T-helper 1 cell treated with Interleukin-12 subunit alpha and Interleukin-12 subunit beta and Interleukin-4 antibody, amounts not matched to agents 30 ng/mL and 1 ng/mL, for 36 hours (primary cell): ENCODE data around the gene RETREG2. TPM values are rescaled to one million over a fixed set of nuclear protein-coding genes. Genes with fewer than 3 reads are reported as not detected.

ENCODE experiments used
- intact Hi-C: fragments of 100-400 bp; cut with micrococcal nuclease; formaldehyde crosslinking; loops from one replicate; pipeline ENCODE4 v1.15.1; 2024
- total RNA-seq: library from RNA; stranded (reverse); gene quantifications from 2 replicates; pipeline ENCODE4 v1.2.3, GENCODE V29; 2022

RETREG2 gene
- total RNA-seq, 1 donor from 2014 or later: 94.7 TPM

DNA sequence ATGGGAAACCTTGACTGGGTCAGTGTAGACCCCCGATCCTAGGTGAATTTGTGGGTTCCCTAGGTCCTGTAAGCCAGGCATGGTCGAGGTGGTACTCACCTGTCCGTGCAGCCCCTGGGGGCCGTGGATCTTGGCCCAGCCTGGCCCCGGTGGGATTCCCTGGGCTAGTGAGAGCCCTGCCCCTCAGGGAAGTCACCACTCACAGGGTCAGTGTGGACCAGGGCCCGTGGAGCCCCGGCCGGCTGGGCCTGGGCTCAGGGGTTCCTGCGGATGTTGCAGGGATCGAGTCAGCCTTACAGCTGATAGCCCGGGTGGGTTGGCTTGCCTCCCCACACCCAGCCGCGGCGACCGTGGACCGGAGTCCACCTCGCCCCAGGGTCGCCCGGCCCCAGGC is 50.8 kb downstream of the RETREG2 start:
- intact Hi-C loops: loop anchor here (1.0 to 5.0 kb wide), 14 partner anchors 10 to 1012 kb away; partner anchors contain the start of genes AAMP, ARPC2, CHPF and DNAJB2

DNA sequence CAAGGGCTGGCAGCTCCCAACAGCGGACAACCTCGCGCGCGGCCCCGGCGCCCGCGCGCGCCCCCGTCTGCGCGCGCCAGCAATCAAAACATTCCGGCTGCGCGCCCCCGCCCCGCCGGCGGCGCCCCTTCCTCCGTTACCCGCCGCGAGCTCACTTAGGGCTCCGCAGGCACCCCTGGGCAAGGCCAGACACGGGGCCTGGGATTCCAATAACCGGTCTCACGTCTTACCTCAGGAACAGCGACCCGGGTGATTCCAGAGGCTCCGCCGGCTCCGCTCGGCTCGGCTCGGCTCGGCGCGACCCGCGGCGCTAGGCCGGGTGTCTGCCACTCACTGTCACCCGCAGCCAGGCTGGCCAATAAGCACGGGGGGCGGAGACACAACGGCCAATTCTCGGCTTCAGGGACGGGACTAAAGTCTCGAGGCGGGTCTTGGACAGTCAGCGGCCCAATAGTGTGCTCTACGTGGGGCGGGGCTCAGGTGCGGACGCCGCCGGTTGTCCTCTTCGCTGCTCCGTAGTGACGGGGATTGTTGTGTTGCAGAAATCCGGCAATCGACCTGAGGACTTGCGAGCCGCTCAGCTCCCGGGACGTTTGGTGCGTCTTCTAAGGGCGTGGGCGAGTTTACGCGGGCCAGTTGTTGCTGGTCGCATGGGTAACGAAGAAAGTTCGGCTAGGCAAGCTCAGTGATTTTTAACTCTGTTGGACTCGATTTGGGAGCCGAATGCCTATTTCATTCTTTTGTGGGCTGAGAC is 51.4 kb downstream of the RETREG2 start, which contains the start of the genes ANKZF1 and ATG9A:
ANKZF1 (plus strand) TSS at position 502 of the 754 bp plus-strand sequence. CDS start 452 bp downstream, outside the sequence.
ATG9A (minus strand) TSS at position 332 of the 754 bp plus-strand sequence. CDS start 1,612 bp downstream, outside the sequence.
- intact Hi-C loops: loop anchor here (1.0 to 5.0 kb wide), 14 partner anchors 10 to 1012 kb away; partner anchors contain the start of genes AAMP, ARPC2, CHPF and DNAJB2

DNA sequence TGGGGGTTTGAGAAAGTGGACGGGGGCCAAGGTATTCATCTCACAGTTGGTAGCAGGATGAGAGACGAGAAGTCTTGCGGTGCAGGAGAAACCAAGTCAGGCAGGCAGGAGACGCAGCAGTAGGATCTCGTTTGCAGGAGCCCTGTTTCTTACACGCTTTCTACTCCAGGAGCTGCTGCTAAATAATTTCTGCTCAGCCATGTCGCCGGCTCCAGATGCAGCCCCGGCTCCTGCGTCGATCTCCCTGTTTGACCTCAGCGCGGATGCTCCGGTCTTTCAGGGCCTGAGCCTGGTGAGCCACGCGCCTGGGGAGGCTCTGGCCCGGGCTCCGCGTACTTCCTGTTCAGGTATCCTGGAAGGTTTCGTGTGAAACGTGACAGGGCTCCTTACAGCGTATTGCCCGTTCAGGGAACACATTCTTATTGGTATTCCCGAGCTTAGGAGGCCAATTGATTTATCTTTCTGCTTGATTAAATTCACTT is 52.0 kb downstream of the RETREG2 start:
- intact Hi-C loops: no loop called here

DNA sequence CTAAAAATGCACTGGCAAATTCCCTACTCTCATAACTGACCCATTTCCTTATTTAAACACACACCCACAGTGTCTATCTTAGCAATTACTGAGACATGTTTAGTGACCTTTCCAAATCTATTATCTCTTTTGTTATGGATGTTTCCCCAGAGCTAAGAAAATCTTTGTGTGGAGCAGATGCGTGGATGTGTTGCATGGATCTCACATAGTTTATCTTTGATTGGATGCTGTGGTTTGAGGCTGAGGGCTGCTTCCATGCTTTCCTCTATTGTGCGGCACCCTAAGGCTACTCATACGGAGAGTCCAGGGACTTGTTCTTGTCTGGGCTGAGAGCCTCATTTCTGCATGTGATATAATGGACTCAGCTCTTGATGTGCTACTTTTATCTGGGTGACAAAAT is 56.3 kb downstream of the RETREG2 start:
- intact Hi-C loops: no loop called here

Other genes with a start within 250 kb of the RETREG2 start
- not detected in 2 replicates for gene CDK5R2, start 218.6 kb upstream of the RETREG2 start, total RNA-seq
- gene FEV, start 193.1 kb upstream of the RETREG2 start, total RNA-seq: not detected in 2 replicates
- gene CRYBA2, start 184.9 kb upstream of the RETREG2 start, total RNA-seq: not detected in 2 replicates
- not detected in 2 replicates for gene CFAP65, start 136.8 kb upstream of the RETREG2 start, total RNA-seq
- 0.17 TPM in 1 of 2 replicates, not detected in the other for gene IHH, start 117.4 kb upstream of the RETREG2 start, total RNA-seq
- 17.1 and 20.4 TPM in 2 replicates for gene NHEJ1, start 17.5 kb upstream of the RETREG2 start, total RNA-seq
- 1.8 and 2.5 TPM in 2 replicates for gene SLC23A3, start 8.2 kb upstream of the RETREG2 start, total RNA-seq
- gene CNPPD1, start 1.4 kb upstream of the RETREG2 start, total RNA-seq: 82.8 and 84.3 TPM in 2 replicates
- gene ZFAND2B, start 28.5 kb downstream of the RETREG2 start, total RNA-seq: 44.2 and 56.1 TPM in 2 replicates
- gene ABCB6, start 40.7 kb downstream of the RETREG2 start, total RNA-seq: 22.7 and 25.5 TPM in 2 replicates
- gene ATG9A, start 51.4 kb downstream of the RETREG2 start, total RNA-seq: 52.7 and 63.0 TPM in 2 replicates
- 91.4 and 91.9 TPM in 2 replicates for gene ANKZF1, start 51.5 kb downstream of the RETREG2 start, total RNA-seq
- 5.3 and 5.4 TPM in 2 replicates for gene GLB1L, start 67.2 kb downstream of the RETREG2 start, total RNA-seq
- 32.3 and 34.2 TPM in 2 replicates for gene STK16, start 67.2 kb downstream of the RETREG2 start, total RNA-seq
- gene TUBA4B, start 75.0 kb downstream of the RETREG2 start, total RNA-seq: 0.17 TPM in 1 of 2 replicates, not detected in the other
- 290 and 312 TPM in 2 replicates for gene TUBA4A, start 75.6 kb downstream of the RETREG2 start, total RNA-seq
- gene DNAJB2, start 101.1 kb downstream of the RETREG2 start, total RNA-seq: 46.7 and 53.0 TPM in 2 replicates
- not detected in 2 replicates for gene PTPRN, start 131.1 kb downstream of the RETREG2 start, total RNA-seq
- not detected in 2 replicates for gene RESP18, start 154.5 kb downstream of the RETREG2 start, total RNA-seq
- gene DNPEP, start 209.6 kb downstream of the RETREG2 start, total RNA-seq: 78.3 and 81.0 TPM in 2 replicates
- not detected in 2 replicates for gene DES, start 240.1 kb downstream of the RETREG2 start, total RNA-seq